ENCODE data around the gene ODAD4.
"Not testable (repeated sequence)": the region's sequence is repeated elsewhere in the genome, so short reads cannot be mapped to it uniquely, and the experiment has no call there.

Gene ODAD4

GRCh38 chr17:41974031-41974430 lies 43.6 kb downstream of the ODAD4 start:
- DNase-seq: no peak

DNA sequence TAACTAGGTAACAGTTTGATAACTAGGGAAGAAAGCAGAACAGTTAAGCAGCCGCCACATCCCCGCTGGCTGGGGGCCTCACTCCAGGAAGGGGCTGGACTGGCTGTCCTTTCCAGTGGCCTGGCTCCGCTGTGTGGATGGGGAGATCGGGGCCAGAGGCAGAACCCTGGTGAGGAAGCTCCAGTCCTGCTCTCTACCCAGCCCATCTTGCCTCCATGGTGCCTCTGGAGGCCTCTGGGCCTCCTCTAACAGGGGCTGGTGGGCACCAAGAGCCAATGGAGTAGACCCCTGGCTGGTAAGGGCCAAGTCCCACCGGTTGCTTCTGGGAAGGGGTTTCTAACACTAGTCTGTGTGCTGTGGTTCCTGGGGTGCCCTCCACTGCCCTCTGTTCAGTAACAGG lies 44.2 kb downstream of the ODAD4 start:
- no peak for DNase-seq

DNA sequence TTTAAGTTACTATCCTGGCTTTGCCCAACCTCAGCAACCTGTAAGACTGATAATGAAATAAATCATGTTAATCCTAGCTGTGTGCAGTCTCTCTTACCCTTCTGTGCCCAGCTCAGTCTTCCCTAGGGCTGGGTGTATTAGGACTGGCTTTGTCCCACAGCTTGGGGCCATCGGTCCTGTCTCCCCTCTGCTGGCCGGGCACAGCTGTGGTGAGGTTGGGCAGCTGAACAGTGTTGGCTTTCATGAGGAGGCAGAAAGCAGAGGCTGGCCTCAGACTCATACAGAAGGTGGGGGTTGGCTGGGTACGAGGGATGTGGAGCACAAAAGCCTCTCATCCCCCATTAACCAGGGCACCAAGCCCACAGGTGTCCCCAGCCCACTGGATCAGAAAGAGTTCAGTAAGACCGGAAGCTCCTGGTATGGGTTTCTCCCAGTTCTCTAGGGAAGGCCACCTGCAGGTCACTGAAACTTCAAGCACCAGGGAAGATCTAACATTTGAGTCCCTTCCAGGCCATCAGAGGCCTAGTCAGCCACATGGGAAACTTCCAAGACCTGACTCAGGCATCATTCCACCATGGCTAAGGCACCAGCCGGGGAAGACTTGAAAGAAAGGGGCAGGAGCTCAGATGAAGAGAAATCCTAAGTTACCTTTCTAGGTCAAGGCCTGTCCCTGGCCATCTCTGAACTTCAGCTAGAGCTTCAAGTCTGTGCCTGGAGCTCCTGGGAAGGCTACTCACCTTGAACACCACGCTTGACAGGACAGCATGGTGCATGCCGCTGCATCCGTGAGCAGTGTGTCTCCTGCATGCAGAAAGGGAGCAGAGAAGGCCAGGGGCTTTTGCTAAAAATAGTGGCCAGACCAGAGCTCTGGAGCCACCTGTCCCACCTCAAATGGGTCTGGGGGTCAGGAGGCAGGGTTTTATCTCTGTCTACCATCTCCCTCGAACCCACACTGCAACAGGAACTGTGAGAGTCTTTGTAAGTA lies 45.0 kb downstream of the ODAD4 start:
- no peak for DNase-seq

GRCh38 chr17:41976142-41976768 lies 45.8 kb downstream of the ODAD4 start:
- DNase-seq: no peak

- DNase-seq: no peak
Measured at GRCh38 chr17:41977991-41978390, 47.6 kb downstream of the ODAD4 start.

GRCh38 chr17:41982026-41982760 lies 51.8 kb downstream of the ODAD4 start:
- no peak for DNase-seq

DNA sequence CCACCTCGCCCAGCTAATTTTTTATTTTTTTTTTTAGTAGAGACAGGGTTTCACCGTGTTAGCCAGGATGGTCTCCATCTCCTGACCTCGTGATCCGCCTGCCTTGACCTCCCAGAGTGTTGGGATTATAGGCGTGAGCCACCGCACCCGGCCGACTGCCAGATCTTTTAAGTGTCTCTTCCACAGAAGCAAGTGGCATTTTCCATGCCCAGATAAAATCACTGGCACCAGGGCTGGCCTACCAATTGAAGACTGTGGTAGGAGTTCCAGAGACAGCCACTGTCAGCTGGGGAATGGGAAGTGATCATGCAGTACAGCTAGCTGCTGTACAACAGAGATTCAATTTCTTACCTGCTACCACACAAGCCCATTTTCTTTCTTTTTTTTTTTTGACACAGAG lies 54.0 kb downstream of the ODAD4 start:
- no peak for DNase-seq

DNA sequence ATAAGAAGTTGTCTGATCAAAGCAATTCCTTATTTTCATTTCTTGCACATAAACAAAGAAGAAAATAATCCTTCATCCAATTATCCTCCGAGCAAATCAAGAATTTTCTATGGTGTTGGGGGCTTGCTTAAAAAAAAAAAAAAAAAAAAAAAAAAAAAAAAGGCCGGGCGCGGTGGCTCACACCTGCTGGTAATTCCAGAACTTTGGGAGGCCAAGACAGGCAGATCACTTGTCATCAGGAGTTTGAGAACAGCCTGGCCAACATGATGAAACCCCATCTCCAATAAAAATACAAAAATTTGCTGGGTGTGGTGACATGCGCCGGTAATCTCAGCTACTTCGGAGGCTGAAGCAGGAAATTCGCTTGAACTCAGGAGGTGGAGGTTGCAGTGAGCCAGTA lies 55.5 kb downstream of the ODAD4 start:
- no peak for DNase-seq

DNA sequence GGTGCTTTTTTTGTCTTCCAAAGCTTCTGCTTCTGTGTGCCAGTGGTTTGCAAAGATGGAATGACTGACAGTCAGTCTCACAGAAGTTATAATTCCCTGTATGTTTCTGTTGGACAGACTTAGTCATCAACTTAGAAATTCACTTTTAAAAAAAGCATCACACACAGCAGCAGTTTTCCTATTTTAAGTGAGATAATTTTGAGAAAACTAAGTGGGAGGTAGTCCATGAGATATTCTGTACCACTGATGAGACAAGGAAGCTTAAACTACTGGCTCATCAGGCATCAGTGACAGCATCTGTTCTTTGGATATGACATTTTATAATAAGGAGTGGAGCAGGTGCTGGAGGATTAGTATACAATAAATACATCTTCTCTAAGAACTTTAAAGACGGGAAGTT lies 56.2 kb downstream of the ODAD4 start:
- no peak for DNase-seq

- no peak for DNase-seq
Measured at GRCh38 chr17:41987642-41988041, 57.2 kb downstream of the ODAD4 start.

- no peak for DNase-seq
Measured at GRCh38 chr17:41988418-41988817, 58.0 kb downstream of the ODAD4 start.

DNA sequence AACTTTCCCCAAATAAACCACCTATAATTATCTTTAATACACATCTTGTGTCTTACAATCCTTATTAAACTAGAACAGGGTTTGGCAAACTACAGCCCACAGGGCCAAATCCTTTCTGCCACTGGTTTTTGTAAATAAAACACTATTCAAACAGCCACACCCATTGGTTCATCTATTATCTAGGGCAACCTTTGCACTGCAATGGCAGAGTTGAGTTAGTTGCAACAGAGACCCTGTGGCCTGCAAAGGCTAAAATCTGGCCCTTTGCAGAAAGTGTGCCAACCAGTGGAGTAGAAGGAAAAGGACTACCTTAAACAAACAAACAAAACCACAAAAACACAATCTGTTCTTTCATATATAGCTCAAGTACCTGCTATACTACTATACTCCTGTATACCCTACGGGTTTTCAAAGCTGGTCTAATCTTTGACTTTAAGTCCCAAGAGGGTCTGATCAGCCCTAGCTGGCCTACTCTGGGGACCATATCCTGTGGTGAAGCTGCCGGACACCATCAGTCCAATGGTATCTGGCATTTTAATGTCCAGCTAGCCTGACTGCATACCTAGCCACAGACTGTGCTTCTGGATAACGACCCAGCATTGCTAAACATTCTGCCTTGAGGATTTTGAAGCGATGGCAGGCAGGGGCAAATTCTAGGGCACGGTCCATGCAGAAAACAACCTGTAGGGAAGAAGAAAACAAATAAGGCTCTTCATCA lies 59.4 kb downstream of the ODAD4 start:
- DNase-seq: no peak

DNA sequence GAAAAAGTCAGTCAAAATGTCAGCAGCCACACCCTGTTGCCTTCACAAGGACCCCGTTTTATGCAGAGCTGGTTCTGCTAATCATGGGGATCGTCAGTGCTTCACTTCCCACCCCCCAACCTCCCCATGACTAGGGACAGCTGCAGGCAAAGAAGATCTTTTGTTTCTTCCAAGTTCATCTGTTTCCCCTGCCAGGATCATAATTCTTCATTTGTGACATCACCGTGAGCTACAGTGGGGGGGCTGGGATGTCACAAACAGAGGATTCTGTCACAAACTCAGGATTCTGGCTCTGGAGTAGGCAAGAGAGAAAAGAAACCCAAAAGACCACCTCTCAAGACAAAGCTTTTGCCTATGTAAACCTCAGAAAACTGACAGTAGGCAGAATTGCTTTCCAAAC lies 62.2 kb downstream of the ODAD4 start:
- DNase-seq: no peak

GRCh38 chr17:41996855-41997164 lies 66.4 kb downstream of the ODAD4 start:
- no peak for DNase-seq

GRCh38 chr17:41998497-41998896 lies 68.1 kb downstream of the ODAD4 start:
- no peak for DNase-seq

GRCh38 chr17:42000413-42001133 lies 70.2 kb downstream of the ODAD4 start:
- DNase-seq: no peak

DNA sequence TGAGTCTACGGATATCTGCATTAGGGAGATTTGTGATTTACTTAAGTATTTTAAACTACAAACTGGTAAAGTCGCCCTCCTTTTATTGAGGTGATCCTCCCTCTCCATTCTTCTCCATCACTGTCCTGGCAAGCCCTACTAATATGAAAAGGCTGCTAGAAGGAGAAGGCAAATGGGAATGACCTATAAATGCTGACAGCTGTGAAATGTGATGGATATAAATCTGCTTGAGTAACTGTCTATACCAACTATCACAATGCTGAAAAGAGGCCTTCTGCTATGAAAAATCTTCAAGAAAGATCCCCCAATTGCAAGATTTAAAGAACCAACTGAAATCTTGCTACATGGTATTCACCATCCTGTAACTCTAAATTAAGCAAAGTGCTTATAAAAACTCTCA lies 71.3 kb downstream of the ODAD4 start:
- no peak for DNase-seq

GRCh38 chr17:42002175-42002791 lies 71.9 kb downstream of the ODAD4 start:
- DNase-seq: no peak

- DNase-seq: no peak
Measured at GRCh38 chr17:42002792-42003301, 72.4 kb downstream of the ODAD4 start.

GRCh38 chr17:42005166-42005565 lies 74.7 kb downstream of the ODAD4 start:
- no peak for DNase-seq

DNA sequence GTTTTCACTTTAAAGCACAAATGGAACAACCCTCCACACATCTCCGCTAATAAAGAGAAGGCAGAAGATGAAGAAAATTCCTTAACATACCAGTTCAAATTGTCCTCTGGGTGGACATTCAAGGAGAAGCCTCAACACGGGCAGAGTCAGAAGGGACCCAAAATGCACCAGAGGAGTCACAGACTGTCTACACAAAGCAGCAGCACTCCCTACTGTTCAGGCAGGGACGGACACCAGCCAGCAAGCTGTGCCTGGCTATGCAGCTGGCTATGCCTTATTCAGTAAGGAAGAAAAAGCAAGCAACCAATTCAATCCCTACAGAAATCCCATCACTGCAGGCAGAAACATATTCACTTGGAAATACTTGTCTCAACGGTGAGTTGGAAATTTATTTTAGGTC lies 78.8 kb downstream of the ODAD4 start:
- no peak for DNase-seq

DNA sequence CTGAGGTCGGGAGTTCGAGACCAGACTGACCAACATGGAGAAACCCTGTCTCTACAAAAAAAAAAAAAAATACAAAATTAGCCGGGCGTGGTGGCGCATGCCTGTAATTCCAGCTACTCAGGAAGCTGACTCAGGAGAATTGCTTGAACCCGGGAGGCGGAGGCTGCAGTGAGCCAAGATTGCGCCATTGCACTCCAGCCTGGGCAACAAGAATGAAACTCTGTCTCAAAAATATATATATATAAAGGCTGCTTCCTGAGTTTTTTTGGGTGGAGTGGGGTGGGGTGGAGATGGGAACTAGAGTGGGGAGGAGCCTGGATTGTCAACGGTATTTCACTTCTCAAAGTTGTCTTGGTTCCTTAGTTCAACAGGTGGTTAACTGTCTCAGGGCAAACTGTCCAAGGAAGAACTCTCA lies 79.9 kb downstream of the ODAD4 start:
- not testable (repeated sequence) for DNase-seq
